ENCODE data around the gene IRF8.
A peak's percentile ranks its signal among the peaks of the same experiment; 100 is the strongest.

GRCh38 chr16:85916141-85916890 is 17.4 kb downstream of the IRF8 start:
- no peak for TF ChIP-seq CTCF (IDR thresholded peaks at IDR 0.05 in 8 of 11, conservative IDR thresholded peaks at IDR 0.05 in 3 of 11)
- TF ChIP-seq POLR2A (IDR thresholded peaks at IDR 0.05), result no peak
- peak in 2 of 3 donors; percentile 47 to 81 for TF ChIP-seq POLR2AphosphoS5 (IDR thresholded peaks at IDR 0.05)
